NOMO-1 (cell line): ENCODE results near the gene ERO1A.
"Not testable (repeated sequence)": the region's sequence is repeated elsewhere in the genome, so short reads cannot be mapped to it uniquely, and the experiment has no call there.

Source experiments
- DNase-seq, 2 experiments: peaks; one replicate each; lab custom pipeline; 2025; ENCODE audit not compliant: unreplicated experiment in 2 of 2; lab: John Stamatoyannopoulos, UW

The ERO1A gene, protein sequence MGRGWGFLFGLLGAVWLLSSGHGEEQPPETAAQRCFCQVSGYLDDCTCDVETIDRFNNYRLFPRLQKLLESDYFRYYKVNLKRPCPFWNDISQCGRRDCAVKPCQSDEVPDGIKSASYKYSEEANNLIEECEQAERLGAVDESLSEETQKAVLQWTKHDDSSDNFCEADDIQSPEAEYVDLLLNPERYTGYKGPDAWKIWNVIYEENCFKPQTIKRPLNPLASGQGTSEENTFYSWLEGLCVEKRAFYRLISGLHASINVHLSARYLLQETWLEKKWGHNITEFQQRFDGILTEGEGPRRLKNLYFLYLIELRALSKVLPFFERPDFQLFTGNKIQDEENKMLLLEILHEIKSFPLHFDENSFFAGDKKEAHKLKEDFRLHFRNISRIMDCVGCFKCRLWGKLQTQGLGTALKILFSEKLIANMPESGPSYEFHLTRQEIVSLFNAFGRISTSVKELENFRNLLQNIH

DNA sequence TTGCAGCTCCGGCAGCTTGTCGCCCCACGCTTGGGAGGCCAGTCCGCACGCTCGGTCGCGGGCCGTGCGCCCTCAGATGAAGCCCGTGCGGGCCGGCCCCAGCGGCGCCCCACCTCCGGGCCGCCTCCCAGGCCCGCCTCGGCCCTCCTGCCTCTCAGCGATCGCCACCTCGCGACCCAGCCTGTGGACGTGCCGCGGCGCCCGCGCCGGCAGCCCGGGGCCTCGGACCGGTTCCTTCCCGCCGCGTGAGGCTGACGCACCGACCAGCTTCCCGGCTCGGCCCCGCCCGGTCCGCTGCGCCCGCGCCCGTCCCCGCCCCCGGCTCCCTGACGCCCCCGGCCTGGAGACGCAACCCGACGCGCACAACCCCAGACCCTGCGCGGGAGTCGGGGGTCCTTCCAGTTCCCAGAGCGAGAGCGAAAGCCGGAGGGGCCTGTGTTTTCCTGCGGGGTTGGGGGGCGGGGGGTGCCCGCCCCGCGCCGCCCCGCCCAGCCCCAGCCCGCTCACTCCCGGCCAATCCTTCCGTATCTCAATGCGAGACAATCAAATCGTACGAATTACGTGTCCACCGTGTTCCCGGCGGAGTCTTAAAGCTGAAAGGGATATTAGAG, at the start of gene ERO1A:
TSS of gene ERO1A (minus strand) at position 78 of the 611 bp plus-strand sequence. CDS start at position 1, 77 bp downstream.
- DNase-seq, result peak; percentile 61 to 64

- DNase-seq, result no peak
Observed at GRCh38 chr14:52741865-52742264, 46.5 kb upstream of the ERO1A start.

- DNase-seq, result no peak
Observed at GRCh38 chr14:52740751-52741150, 45.4 kb upstream of the ERO1A start.

- no peak for DNase-seq
Observed at GRCh38 chr14:52738409-52738808, 43.1 kb upstream of the ERO1A start.

DNA sequence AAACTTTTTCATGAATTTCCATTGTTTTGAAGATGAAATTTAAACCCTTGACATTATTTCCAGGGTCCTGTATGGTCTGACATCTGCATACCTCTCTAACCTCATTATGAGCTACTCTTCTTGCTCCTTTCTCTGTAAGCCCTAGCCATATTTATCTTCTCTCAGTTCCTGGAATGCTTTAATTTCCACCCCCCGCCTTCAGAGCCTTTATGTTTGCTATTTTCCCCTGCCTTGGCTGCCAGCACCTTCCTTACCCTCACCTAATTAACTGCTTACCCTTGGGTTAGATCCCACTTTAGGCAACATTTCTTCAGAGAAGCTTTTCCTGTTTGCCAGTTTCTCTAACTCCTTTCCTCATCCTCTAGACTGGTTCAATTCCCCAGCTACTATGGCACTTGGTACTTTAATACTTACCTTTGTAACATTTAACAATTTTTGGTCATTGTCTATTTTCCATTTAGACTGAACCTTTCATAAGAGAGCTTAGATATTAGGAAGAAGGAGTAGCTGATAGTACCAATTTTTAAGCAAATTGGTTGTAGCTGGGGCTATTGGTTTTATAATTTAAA, 40.6 kb upstream of the ERO1A start:
- no peak for DNase-seq

DNA sequence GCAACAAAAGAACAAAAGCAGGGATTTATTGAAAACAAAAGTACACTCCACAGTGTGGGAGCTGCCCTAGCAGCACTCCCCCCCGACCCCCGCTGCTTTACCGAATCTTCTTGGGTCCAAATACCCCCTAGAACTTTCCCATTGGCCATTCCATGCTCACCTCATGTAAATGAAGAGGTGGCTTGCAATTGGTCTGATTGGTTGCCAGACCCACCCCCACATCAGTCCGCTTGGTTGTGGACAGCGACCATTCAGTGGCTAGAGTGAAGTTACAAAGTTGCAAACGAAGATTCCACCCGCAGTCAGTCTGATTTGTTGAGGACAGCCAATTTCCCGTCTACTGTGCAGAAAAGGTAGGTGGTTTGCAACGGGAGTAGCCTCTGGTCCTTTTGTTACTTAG, 38.5 kb upstream of the ERO1A start:
- no peak for DNase-seq

DNA sequence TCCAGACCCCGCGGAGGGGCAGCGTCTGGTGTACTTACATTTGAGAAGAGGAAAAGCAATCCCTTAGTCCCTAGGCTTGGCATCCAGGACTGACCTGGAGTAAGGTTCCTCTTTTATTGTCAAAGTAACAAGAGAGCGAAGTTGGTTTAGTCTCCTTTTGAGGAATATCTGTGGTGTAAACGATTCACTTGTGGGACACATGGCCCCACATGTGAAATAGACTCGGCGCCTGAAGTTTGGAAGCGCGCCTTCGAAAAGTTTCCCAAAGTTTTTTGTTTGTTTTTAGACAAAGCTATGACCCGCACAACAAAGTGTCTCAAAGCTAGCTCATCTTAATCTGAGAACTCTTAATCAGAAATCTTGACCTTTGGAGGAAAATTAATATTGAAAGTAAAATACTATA, 35.4 kb upstream of the ERO1A start:
- peak; percentile 9 to 34 for DNase-seq

DNA sequence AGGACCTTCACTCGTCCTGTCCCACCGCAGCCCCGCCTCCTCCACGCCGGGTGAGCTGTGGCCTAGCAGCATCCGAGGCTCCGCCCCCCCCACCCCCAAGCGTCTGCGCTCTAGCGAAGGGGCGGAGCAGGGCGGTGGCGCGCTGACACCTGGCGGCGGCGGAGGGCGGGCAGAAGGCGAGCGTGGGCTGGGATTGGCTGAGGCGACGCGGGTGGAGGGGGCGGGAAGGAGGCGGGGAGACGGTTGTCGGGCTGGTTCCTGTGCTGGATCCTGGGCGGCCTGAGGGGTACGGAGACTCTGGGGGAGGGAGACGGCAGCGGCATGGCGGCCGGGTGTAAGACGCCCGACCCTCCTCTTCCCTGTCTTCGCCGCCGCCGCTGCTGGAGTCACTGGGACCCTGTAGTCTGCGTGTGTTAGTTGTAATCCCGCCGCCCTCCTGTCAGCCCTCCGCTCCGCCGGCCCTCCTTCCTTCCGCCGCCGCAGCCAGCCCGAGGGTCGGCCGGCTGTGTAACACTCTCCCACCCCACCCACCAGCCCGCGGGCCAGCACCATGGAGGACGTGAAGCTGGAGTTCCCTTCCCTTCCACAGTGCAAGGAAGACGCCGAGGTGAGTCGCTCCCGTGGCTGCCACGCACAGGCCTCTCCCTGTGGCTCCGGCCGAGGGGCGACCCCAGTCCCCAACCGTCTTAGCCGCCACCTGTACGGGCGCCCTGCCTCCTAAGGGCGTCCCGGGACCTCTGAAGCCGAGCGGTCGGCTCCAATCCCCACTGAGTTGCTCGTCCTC, 34.8 kb upstream of the ERO1A start, which contains the start of gene STYX:
TSS of gene STYX (plus strand) at position 242 of the 784 bp plus-strand sequence. CDS start at position 551, 309 bp downstream.
- peak; percentile 94 to 99 for DNase-seq

DNA sequence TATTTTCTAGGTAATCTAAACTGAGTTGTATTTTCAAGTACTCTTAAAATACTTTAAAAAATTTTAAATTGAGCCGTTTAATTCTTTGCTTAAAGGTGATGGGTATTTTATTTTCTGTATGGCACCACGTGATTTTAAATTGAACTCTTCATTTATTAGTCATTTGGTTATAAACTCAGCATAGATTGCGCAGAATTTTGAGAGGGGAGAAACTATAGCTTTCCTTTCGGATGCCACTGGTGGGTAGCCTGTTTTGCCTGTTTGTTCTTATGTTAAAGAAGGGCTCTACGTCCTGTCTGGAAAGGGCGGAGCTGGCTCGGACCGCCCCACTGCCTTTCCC, 34.2 kb upstream of the ERO1A start:
- no peak for DNase-seq

DNA sequence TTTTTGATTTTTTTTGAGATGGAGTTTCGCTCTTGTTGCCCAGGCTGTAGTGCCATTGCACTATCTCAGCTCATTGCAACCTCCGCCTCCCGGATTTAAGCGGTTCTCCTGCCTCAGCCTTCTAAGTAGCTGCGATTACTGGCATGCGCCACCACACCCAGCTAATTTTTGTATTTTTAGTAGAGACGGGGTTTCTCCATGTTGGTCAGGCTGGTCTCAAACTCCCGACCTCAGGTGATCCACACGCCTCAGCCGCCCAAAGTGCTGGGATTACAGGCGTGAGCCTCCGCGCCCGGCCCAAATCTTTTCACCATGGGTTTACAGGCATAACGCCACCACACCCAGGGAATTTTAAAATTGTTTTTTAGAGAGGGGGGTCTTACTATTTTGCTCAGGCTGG, 33.7 kb upstream of the ERO1A start:
- not testable (repeated sequence) for DNase-seq

DNA sequence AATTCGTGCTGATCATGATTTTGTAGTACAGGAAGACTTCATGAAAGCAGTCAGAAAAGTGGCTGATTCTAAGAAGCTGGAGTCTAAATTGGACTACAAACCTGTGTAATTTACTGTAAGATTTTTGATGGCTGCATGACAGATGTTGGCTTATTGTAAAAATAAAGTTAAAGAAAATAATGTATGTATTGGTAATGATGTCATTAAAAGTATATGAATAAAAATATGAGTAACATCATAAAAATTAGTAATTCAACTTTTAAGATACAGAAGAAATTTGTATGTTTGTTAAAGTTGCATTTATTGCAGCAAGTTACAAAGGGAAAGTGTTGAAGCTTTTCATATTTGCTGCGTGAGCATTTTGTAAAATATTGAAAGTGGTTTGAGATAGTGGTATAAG, 32.2 kb upstream of the ERO1A start:
- DNase-seq, result not testable (repeated sequence)

DNA sequence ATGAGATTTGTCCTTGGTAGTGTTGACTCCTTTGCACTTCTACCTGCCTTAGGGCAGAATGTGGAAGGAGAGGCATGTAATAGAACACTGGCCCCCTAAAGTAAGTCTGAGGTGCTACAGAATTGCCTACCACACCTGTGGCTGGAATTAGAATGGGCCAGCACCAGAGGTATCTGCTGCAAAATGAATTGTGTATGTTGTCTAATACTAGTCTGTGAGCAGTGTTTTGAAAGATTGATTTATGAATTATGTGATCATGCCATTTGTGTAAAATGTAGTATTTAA, 28.9 kb upstream of the ERO1A start:
- no peak for DNase-seq

DNA sequence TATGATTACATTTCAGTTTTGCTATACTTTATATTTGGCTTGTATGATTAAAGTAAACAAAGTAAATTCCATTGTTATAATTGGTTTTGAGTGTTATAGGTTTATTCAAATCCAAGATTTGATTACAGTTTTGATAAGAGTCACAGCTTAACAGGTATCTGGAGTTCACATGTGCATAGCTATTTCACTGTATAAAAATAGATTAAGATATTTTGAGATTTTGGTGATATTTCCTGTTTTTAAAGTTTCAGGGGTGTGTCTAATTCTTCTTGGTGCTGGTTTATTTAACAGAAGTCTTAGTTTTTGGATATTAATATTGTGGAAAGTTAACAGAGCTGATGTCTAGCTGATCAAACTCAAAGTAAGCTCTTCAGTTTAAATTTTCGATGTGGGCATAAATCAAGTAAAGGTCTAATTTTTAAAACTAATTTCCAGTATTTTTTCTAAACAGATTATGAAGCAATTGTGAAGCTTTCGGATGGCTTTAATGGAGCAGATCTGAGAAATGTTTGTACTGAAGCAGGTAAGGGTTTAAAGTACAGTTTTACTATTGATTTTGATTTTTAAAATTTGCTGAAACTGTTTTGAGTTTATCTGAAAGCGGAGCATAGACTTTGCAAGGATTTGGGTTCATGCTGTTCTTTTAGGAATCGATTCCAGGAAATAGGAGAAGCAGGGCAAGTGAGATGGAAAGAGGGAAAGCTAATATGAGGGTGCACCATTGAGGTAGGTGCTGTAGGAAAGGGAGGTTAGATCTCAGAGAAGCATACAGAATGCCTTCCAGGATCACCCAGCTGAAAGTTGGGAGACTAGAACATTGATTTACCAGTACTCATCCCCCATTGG, 28.4 kb upstream of the ERO1A start:
- no peak for DNase-seq

- peak in 1 of 2 experiments; percentile 13 for DNase-seq
Observed at GRCh38 chr14:52716155-52716554, 20.8 kb upstream of the ERO1A start.

GRCh38 chr14:52711666-52712065, 16.3 kb upstream of the ERO1A start:
- no peak for DNase-seq

GRCh38 chr14:52706724-52707706, 11.7 kb upstream of the ERO1A start, which contains the start of gene PSMC6:
Gene PSMC6 (plus strand): TSS chr14:52707200. CDS start chr14:52707220, 20 bp downstream.
- DNase-seq, result peak; percentile 88 to 89

DNA sequence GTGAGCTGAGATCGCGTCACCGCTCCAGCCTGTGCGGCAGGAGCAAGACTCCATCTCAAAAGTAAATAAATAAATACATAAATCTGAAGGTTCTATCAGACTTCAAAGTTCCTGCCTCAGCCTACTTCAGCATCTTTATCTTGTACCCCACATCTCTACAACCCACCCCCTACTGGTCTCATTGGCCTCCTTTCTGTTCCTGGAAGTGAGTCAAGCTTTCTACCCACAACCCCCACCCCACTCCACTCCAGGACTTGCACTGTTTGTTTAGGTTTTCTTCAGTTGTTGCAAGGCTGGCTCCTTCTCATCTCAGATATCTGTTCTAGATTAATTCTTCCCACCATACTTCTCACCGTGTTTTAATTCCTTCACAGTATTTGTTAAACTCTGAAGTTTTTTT, 10.9 kb upstream of the ERO1A start:
- DNase-seq, result peak; percentile 22 to 23

GRCh38 chr14:52703664-52704063, 8.3 kb upstream of the ERO1A start:
- no peak for DNase-seq

GRCh38 chr14:52703225-52703624, 7.9 kb upstream of the ERO1A start:
- peak; percentile 28 to 33 for DNase-seq
